GM19193 (cell line): ENCODE measurements around the gene RBMS3.

ENCODE experiments used
- POLR2A ChIP-seq: IDR thresholded peaks from 4 replicates; pipeline ENCODE4 v1.6.1; 2011; ENCODE audit not compliant: insufficient read depth, insufficient read length; ENCODE audit errors: extremely low read depth

RBMS3 gene

DNA sequence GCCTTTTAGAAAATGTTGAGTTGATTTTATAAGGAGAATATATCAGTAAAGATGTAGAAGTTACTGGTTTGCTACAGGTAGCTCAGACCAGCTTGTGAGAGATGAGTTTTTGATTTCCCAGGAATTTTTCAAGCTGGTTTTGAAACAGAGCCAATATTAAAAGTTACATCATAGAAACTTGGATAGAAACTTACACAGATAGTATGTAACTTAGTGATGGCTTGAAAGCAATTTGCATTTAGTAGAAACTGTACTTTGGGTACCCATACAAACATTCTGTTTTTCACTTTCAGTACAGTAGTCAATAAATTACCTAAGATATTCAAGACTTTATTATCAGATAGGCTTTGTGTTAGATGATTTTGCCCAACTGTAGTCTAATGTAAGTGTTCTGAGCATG is 93.4 kb downstream of the RBMS3 start:
- TF ChIP-seq POLR2A = no peak

DNA sequence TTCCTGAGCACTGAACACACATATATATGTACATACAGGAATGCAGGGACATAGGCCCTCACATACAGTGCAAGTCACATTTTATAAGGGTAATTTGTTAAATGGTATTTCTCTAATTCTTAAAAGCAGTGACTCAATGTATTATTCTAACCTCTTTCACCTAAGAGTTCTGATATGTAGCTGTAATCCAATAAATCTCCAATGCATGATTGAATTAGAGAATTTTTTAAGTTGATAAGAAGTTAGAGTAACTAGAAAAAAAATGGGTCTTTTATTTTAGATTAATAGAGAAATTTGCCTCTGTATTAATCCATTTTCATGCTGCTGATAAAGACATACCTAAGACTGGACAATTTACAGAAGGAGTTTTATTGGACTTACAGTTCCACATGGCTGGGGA is 98.2 kb downstream of the RBMS3 start:
- no peak for TF ChIP-seq POLR2A

DNA sequence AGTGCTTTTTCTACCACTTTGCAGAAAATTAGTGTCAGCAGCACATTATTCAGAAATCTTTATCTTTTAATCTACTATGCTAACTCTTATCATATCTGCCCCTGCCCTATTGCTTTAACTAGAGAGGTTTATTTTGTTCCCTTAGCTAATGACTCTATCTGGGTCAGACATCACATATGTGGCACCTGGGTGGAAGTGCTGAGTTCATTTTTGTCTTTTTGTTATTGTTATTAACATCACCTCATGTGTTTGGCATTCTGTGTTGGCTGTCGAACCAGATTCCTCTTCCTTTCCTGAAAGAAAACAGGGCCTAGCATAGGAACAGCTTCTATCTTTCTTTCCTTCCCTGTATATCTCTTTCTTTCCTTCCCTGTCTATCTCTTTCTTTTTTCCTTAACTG is 100.7 kb downstream of the RBMS3 start:
- no peak for TF ChIP-seq POLR2A

DNA sequence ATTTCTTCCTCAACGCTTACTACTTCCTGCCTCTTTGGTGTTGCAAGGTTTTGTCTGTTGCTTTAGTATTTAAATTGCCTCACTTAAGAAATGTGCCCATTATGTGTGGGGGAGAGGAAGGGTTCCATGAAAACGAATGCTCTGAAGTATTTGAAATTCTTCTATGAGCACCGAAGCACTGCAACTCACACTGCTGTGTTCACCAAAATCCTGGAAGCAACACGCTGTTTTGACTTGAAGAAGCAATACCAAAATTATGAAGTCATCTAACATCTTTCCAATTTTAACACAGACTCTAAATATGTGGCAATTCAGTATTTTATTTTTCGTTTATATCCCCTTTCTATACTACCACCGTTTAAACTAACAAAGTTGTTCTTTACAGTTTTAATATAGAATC is 101.5 kb downstream of the RBMS3 start:
- TF ChIP-seq POLR2A = no peak

DNA sequence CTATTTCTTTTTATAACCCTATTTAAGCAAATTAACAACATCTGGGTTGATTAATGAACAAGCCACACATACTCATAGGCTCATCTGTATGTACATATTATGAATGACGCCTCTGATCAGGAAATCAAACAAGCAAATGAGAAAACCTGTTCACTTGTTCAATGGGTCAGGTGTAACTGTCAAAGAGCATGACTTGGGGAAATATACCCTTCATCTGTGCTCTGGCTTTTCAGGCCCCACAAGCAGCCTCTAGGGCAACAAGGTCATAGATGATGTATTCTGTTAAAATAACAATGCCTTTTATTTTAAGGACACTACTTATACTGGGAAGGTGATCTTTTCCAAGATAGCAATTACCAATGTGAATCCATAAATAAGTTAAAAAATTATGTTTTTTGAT is 102.0 kb downstream of the RBMS3 start:
- no peak for TF ChIP-seq POLR2A

DNA sequence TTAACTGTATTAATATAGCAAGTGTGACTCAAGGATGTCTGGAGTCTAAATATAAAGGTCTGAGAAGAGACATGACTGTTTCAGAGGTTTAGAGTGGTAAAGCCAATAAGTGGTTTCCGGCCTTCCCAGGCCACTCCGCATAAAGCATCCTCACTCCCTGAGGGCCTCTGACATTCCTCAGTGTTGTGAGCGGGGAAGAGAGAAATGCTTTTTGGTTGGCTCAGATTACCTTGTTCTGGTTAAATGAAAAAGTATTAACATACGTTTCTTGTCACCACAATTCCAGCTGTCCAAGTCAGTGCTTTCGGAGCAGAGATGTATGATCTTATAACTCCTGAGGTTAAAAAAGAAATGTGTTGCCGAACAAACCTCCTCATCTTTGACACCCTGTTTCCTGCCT is 103.8 kb downstream of the RBMS3 start:
- no peak for TF ChIP-seq POLR2A

DNA sequence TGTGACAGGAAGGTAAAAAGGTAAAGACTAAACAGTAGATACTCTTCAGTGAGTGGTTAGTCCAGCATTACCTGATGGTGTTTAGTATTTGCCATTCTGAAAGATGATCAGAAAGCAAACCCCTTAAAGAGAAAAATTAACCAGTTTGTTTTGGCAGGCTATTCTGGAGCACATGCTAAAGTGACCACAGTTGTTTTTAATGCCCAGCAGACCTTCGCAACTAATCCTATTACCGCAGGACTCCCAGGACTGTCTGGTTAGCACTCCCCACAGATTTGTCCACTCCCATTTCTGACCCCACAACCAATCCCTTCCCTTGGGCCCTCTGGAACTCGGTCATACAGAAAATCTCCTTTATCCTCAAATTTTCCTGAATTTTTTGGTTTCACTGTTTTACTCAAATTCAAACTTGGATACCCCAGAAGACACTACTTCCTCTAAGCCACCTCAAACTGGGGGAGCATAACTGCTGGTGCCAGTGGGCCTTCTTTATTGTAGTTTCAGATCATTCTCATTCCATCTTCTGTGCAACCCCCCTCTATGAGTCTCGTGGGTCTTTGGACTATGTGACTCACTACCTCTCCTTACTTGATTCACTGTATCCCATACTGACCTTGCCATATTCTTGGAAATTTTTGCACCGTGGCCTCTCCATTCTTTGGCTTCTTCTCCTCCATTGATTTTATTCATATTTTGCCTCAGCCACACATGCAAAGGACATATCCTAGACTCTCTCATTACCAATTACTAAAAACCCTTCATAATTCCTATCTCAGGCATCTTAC is 104.4 kb downstream of the RBMS3 start:
- no peak for TF ChIP-seq POLR2A

DNA sequence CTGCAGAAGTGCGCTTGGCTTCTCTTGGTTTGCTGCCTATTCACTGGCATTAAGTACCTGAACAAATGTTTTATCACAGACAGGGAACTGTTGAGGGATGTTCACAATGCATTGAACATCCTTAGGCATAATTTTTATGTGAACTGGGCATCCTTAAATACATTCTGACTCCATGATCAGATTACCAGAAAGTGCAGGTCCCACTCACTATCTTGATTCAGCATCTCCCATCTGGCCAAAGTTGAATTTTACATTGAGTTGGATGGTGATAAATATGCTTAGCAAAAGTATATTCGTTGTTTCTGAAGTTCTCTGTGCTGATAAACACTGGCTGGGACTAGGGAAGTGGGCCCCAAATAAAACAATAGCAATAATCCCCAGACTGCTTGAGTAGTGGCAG is 108.5 kb downstream of the RBMS3 start:
- TF ChIP-seq POLR2A = no peak

DNA sequence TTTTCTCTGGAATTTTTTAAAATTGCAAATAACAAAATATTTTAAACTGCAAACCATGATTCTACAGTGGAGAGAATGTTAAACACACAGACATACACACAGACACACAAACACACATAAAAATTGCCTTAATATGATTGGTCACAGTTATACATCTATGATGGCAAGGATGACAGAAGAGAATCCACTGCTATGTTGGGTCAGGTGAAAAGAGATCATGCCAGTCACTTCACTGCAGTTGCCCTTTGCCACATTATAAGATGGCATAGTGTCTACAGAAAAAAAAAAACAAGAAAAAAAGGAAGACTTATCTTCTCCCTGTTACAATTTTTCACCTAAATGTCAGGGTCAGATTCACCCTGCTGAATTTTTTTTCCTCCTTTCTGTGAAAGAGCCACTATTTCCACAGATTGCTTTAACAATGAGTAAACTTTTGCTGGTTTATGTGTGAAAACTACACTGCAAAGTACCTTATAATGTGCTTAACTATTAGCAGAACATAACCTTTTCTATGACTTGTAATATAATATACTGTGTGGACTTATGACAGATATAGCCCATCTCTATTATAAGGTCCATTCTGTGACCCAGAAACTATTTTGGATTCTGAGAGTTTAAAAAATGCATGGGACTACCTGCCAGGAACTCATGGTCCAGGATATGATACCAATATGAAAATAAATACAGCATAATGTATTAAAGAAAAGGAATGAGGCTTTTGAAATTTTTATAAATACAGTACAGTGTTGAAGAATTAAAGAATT is 111.9 kb downstream of the RBMS3 start:
- TF ChIP-seq POLR2A = no peak

DNA sequence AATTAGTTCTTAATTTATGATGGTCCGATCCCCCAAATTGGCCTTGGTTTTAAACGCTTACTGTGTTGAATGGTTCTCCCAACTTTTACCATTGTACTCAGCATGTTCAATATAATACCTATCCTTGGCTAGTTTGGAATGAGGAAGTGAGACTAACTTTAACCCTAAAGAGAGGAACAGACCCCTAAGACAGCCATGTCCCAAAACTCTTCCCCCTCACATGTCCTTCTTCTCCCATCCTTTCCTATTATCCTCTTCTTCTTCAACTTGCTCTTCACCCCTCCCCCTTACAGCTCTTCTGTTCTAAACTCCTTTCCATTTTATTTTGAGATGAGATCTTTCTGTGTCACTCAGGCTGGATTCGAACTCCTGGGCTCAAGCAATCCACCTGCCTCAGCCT is 116.5 kb downstream of the RBMS3 start:
- no peak for TF ChIP-seq POLR2A

DNA sequence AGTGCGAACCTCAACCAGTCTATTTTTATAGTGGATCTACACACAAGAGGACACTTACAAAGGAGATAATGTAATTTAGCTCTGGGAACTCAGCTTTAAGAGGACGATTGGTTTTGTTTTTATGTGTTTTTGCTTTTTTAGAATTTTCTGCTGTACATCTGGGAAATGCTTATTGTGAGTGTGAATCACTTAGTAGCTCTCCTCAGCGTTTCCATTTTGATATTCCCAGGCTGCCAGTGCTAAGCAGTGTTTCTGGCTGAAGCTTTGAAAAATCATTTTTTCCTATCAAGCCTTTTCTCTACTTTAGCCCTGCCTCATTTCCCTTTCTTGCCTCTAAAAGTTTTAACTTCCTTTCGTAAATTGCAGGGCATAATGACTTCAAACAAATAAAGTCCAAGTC is 117.9 kb downstream of the RBMS3 start:
- TF ChIP-seq POLR2A = no peak

DNA sequence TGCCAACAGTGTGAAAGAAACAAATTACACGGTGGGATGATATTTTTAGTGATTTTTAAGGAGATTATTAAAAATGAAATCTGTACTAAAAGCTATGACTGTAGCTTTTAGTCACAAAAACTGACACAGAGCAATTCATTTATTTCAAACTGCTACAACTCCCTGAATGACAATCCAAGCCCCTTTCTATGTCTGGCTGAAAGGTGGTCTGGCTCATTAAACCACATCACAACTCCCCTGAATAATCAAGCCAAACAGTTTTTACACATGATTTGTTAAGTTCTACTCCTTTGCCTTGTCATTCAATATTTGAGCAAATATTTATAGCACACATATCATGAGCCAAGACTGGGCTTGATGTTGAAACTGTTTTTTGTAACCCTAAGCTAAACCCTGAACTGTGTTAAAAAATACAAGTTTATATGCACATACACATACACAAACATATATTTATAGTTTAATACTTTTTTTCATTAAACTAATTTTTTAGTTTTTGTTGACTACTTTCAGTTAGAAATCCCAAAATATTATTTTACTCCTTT is 125.5 kb downstream of the RBMS3 start:
- no peak for TF ChIP-seq POLR2A

DNA sequence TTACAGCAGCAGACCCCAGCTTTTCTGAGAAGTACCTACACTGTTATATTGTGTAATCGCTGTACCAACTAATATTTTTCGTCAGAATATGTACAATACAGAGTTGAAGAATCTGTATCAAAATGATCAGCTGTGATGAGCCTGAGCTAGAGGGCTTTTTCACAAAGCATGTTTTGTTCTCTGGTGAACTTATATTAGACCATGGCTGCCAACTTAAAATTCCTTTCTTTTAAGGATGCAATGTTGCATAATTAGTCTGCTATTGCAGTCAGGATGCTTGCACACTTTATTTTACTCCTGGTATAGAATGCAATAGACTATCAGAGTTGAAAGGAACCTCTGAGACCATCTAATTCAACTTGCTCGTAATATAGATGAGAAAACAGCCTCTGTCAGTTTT is 127.8 kb downstream of the RBMS3 start:
- no peak for TF ChIP-seq POLR2A

DNA sequence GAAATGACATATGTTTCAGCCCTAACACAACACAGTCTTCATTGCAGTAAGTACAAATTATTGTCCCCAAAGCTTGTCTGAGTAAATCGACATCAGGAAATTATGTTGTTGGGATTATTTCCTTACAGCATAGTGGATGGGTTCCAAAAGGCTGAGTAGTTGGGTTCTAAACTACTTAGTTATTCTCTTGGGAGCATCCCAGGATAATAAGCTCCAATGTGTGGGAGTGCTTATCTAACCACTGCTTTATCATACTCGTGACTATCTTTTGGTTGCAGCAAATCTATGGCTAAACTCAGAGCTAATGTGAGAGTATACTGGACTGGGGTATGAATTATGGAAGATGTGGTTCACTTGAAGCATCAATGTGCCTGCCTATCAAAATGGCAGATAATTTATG is 128.5 kb downstream of the RBMS3 start:
- TF ChIP-seq POLR2A = no peak

DNA sequence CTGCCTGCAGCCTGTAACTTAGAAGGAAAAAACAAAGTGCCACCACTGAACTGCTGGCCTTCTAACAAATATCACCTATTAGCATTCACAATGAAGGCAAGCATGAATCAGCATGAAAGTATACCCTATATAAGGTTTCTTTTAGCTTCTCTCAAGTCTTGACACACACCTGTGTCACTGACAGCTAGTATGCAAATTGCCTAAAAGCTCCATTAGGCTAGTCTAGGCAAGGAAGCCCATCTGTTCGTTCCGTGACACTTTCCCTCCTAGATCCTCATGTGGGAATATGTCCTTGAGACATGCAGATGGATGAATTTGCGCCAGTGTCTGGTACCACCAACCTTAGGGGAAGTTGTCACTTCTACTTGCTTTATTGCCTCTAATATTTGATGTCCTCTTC is 129.3 kb downstream of the RBMS3 start:
- TF ChIP-seq POLR2A = no peak
